Measurements from ENCODE around the gene KLK3.
"Not testable (repeated sequence)": the region's sequence is repeated elsewhere in the genome, so short reads cannot be mapped to it uniquely, and the experiment has no call there.

The KLK3 gene

DNA sequence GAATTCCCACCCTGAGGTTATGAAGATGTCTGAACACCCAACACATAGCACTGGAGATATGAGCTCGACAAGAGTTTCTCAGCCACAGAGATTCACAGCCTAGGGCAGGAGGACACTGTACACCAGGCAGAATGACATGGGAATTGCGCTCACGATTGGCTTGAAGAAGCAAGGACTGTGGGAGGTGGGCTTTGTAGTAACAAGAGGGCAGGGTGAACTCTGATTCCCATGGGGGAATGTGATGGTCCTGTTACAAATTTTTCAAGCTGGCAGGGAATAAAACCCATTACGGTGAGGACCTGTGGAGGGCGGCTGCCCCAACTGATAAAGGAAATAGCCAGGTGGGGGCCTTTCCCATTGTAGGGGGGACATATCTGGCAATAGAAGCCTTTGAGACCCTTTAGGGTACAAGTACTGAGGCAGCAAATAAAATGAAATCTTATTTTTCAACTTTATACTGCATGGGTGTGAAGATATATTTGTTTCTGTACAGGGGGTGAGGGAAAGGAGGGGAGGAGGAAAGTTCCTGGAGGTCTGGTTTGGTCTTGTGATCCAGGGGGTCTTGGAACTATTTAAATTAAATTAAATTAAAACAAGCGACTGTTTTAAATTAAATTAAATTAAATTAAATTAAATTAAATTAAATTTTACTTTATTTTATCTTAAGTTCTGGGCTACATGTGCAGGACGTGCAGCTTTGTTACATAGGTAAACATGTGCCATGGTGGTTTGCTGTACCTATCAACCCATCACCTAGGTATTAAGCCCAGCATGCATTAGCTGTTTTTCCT lies 7.0 kb downstream of the KLK3 start:
- DNase-seq (ENCODE audit: low read depth in 2 of 3, low spot score in 2 of 3): no peak

DNA sequence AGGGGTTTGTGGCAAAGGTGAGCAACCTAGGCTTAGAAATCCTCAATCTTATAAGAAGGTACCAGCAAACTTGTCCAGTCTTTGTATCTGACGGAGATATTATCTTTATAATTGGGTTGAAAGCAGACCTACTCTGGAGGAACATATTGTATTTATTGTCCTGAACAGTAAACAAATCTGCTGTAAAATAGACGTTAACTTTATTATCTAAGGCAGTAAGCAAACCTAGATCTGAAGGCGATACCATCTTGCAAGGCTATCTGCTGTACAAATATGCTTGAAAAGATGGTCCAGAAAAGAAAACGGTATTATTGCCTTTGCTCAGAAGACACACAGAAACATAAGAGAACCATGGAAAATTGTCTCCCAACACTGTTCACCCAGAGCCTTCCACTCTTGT lies 14.8 kb downstream of the KLK3 start:
- DNase-seq (ENCODE audit: low read depth in 2 of 3, low spot score in 2 of 3): no peak

DNA sequence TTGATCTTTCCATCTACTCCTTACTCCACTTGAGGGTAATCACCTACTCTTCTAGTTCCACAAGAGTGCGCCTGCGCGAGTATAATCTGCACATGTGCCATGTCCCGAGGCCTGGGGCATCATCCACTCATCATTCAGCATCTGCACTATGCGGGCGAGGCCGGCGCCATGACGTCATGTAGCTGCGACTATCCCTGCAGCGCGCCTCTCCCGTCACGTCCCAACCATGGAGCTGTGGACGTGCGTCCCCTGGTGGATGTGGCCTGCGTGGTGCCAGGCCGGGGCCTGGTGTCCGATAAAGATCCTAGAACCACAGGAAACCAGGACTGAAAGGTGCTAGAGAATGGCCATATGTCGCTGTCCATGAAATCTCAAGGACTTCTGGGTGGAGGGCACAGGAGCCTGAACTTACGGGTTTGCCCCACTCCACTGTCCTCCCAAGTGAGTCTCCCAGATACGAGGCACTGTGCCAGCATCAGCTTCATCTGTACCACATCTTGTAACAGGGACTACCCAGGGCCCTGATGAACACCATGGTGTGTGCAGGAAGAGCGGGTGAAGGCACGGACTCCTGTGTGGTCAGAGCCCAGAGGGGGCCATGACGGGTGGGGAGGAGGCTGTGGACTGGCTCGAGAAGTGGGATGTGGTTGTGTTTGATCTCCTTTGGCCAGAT lies 15.8 kb downstream of the KLK3 start:
- no peak for DNase-seq (ENCODE audit: low read depth in 2 of 3, low spot score in 2 of 3)

DNA sequence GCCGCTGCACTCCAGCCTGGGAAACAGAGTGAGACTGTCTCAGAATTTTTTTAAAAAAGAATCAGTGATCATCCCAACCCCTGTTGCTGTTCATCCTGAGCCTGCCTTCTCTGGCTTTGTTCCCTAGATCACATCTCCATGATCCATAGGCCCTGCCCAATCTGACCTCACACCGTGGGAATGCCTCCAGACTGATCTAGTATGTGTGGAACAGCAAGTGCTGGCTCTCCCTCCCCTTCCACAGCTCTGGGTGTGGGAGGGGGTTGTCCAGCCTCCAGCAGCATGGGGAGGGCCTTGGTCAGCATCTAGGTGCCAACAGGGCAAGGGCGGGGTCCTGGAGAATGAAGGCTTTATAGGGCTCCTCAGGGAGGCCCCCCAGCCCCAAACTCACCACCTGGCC lies 18.3 kb downstream of the KLK3 start, which contains the start of gene KLK2:
Gene KLK2, plus strand, starts transcription at position 384 of the 400 bp plus-strand sequence. CDS start 35 bp downstream, outside the sequence.
- DNase-seq (ENCODE audit: low read depth in 2 of 3, low spot score in 2 of 3): no peak

DNA sequence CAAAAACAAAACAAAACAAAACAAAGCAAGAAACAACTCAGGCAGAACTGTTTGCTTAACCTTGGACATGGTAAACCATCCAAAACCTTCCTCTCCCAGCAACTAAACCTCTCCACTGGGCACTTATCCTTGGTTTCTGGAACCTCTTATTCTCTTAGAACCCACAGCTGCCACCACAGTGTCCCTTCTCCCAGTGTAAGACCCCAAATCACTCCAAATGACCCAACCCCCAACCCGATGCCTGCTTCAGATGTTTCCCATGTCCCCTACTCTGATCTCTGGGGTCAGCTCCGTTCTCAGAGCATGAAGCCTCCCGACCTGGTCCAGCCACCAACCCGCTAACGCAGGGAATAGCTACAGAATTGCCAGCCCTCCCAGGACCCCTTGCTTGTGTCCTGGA lies 19.5 kb downstream of the KLK3 start:
- DNase-seq (ENCODE audit: low read depth in 2 of 3, low spot score in 2 of 3): no peak

DNA sequence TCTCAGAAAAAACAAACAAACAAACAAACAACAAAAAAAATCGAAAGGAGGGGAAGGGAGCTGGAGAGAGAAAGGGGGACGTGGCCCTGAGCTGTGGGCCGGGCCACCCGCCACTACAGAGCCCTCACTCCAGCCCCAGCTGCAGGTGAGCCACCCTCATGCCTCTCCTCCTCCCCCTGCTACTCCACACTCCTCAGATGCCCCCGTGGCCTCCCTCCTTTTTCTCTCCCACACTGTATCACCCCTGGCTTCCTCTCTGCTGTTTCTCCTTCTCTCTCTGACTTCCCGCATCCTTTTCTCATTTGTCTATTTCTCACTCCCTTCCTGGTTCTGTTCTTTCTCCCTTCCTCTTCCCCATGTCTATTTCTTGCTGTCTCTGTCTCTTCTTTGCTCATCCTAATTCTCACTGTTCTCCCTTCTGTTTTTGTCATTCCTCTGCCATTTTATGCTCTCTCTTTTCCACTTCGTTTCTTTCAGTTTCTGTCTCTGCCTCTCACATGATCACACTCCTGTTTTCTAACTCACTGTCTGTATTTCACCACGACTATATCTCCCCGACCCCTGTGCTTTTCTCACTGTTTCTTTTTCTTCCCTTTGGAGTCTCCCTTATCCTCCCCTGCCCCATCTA lies 21.2 kb downstream of the KLK3 start:
- no peak for DNase-seq (ENCODE audit: low read depth in 2 of 3, low spot score in 2 of 3)

DNA sequence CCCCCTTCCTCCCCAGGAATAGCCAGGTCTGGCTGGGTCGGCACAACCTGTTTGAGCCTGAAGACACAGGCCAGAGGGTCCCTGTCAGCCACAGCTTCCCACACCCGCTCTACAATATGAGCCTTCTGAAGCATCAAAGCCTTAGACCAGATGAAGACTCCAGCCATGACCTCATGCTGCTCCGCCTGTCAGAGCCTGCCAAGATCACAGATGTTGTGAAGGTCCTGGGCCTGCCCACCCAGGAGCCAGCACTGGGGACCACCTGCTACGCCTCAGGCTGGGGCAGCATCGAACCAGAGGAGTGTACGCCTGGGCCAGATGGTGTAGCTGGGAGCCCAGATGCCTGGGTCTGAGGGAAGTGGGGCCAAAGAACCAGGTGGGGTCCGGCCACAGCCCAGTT lies 21.7 kb downstream of the KLK3 start:
- no peak for DNase-seq (ENCODE audit: low read depth in 2 of 3, low spot score in 2 of 3)

DNA sequence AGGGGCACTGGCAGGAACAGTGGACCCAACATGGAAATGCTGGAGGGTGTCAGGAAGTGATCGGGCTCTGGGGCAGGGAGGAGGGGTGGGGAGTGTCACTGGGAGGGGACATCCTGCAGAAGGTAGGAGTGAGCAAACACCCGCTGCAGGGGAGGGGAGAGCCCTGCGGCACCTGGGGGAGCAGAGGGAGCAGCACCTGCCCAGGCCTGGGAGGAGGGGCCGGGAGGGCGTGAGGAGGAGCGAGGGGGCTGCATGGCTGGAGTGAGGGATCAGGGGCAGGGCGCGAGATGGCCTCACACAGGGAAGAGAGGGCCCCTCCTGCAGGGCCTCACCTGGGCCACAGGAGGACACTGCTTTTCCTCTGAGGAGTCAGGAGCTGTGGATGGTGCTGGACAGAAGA lies 22.6 kb downstream of the KLK3 start:
- no peak for DNase-seq (ENCODE audit: low read depth in 2 of 3, low spot score in 2 of 3)

DNA sequence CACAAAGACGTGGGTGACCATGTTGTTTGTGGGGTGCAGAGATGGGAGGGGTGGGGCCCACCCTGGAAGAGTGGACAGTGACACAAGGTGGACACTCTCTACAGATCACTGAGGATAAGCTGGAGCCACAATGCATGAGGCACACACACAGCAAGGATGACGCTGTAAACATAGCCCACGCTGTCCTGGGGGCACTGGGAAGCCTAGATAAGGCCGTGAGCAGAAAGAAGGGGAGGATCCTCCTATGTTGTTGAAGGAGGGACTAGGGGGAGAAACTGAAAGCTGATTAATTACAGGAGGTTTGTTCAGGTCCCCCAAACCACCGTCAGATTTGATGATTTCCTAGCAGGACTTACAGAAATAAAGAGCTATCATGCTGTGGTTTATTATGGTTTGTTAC lies 24.1 kb downstream of the KLK3 start:
- no peak for DNase-seq (ENCODE audit: low read depth in 2 of 3, low spot score in 2 of 3)

DNA sequence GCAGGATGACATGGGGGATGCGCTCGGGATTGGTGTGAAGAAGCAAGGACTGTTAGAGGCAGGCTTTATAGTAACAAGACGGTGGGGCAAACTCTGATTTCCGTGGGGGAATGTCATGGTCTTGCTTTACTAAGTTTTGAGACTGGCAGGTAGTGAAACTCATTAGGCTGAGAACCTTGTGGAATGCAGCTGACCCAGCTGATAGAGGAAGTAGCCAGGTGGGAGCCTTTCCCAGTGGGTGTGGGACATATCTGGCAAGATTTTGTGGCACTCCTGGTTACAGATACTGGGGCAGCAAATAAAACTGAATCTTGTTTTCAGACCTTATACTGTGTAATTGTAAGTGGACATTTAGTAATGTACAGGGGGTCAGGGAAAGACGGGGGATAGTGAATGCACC lies 25.5 kb downstream of the KLK3 start:
- DNase-seq (ENCODE audit: low read depth in 2 of 3, low spot score in 2 of 3): no peak

DNA sequence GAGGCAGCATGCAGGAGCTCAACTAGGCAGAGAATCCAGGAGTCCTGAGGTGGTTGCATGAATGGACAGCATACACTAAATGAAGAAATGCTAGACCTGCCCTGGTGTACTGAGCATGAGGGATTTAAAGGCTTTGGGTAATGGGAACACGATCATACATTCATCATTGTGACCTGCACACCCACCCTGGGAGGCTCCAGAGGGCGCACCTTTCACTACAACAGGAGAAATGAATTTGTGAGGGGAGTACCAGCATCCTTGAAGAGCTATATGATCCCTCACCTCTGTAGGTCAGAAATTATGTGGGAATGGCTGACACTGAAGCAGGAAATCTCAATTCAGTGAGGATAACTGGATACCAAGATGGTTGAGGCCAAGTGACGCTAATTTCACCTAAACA lies 27.5 kb downstream of the KLK3 start:
- DNase-seq (ENCODE audit: low read depth in 2 of 3, low spot score in 2 of 3): no peak

DNA sequence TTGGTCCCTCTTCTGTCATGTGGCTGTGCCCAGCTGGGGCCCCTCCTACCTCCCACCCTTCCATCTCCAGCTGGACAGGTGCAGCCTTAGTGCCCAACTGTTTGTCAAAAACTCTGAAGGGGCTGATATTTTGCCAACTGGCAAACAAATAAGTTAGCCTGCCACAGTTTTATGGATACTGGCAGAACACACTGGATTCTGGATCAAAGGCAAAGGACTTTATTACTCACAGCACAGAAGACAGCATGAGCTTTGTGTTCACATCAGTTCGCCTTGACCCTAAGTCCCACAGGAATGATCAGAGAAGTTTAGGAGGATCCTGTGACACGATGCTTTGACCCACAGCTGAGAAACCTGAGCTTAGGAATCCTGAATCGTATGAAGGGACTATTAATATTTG lies 34.9 kb downstream of the KLK3 start:
- DNase-seq (ENCODE audit: low read depth in 2 of 3, low spot score in 2 of 3): no peak

DNA sequence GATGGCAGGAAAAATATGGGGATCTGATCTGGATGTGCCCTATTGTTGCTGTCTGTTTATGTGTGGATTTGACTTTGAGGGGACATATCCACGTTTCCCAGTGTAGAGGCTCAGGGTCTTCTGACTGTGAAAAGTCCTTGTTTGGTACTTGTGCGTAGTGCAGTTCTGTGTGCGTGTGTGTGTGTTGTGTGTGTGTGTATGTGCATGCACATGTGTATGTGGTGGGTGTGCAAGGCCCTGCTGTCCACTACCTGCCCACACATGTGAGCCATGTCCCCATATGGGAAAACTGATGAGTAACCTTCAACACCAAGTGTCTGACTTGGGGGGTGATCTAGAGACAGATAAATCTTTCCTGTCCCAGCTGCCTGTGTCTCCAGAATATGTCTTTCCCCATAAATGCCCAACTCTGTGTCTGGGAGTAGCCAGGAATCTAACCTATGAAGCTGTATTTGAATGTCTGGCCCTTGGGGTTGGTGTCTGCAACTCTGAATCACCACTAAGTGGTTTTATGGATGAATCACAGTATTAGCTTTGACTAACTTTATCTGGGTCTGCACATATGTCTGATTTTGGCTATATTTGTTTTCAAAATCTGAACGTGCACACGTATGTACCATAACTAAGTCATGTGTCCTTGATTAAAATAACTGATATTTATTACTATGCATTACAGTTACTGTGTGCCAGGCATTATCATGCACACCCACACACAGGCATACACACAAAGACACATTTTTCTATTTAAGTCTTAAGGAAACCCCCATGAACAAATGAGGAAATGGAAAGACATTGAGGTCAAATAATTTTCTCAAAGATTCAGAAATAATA lies 35.9 kb downstream of the KLK3 start:
- DNase-seq (ENCODE audit: low read depth in 2 of 3, low spot score in 2 of 3): no peak

DNA sequence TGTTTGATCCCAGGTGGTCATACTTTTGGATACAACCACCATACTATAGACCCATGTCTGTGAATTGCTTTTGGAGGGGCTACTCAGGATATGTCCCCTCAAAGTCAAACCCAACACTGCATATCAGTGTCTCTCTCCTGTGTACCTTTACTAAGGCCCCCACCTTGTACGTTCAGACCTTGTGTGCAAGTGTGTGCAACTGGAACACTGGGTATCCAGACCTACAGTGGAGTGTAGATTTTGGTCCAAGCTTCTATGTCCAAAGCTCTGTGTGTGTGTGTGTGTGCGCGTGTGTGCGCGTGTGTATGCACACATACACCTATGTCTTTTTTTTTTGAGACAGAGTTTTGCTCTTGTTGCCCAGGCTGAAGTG lies 36.5 kb downstream of the KLK3 start:
- no peak for DNase-seq (ENCODE audit: low read depth in 2 of 3, low spot score in 2 of 3)

DNA sequence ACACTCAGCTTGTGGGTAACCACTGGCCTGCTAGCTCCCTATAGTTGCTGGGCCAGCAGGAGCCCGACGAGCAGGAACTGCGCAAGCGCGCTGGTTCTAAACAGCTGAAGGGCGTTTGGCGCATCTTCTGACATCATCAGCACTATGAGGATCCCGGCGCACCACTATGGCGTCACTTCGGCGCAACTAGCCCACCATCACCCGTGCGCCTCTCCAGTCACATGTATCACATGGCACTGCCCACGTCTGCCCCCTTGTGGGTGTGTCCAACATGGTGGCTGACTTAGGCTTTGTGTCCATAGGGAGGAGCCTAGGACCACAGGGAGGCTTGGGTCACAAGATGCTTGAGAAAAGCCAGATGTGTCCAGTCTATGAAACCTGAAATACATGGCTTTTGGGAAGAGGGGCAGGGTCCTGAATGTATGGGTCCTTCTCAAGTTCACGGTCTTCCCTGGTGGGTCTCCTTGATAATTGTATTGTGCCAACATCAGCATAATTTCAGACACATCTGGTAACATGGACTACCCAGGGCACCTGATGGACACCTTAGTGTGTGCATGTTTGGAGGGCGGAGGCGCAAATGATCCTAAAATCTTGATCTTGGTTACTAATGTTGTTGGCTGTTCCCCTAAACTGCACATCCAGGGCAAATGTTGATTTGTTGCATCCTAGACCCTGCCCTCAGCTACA lies 38.5 kb downstream of the KLK3 start:
- no peak for DNase-seq (ENCODE audit: low read depth in 2 of 3, low spot score in 2 of 3)

DNA sequence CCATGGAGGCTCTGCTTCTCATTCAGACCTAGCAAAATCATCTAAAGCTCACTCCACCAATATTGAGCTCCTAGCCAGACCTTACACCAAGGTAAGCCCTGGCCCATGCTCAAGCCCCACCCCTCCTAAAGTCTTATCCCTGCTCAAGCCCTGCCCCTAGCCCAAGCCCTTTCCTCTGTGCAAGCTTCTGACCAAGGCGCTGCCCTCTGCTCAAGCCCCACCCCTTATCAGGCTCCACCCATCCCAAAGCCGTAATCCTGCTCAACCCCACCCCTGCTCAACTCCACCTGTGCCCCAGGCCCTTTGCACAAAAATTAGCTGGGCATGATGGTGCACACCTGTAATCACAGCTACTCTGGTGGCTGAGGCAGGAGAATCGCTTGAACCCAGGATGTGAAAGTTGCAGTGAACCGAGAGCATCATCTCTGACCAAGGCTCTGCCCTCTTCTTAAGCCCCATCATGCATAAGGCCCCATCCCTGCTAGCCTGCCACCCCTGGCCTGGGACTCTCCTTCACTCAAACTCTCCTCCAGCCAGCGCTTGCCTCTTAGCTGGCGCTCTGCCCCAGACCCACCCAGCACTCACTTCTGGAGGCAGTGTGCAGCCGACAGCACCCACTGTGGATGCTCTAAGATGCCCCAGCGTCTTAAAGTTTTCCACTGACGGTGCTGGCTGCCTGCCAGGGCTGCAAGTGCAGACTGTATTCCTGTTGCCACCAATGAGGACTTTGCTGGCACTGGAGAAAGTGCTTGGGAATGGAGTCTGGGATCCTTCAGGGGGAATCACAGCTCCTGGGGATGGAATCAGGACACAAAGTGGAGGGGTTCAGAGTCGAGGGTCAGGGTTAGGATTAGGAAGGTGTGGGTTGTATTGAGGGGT lies 40.0 kb downstream of the KLK3 start:
- no peak for DNase-seq (ENCODE audit: low read depth in 2 of 3, low spot score in 2 of 3)

DNA sequence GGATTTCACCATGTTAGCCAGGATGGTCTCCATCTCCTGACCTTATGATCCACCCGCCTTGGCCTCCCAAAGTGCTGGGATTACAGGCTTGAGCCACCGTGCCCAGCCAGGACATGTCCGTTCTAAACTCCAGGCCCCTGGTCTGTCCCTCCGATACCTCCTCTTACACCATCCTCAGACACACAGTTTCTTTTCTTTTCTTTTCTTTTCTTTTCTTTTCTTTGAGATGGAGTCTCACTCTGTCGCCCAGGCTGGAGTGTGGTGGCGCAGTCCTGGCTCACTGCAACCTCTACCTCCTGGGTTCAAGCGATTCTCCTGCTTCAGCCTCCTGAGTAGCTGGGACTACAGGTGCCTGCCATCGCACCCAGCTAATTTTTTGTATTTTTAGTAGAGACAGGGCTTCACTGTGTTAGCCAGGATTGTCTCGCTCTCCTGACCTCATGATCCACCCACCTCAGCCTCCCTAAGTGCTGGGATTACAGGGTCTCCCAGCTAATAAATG lies 41.4 kb downstream of the KLK3 start:
- DNase-seq (ENCODE audit: low read depth in 2 of 3, low spot score in 2 of 3): not testable (repeated sequence)

DNA sequence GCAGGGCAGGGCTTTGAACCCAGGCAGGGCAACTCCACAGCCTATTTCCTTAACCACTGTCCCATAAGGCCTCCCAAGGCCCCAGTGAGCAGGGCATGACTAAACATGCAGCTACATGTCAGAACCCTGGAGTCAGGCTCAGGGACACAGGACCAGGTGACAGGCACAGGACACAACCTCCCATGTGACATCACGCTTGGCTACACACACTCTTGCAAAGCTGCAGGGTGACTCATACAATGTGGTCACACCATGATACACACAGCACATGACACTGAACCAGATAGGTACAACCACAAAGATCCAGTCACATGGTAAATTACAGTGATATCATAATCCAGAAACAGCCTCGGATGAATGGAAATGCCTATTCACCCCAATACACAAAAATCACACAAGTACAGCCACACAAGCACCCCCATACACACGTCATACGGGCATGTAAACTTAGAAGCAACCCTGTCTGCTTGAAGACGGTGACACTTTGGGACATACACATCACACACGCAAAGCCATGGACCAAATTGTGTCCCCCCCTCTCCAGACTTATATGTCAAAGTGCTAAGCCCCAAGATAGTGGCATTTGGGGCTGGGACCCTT lies 42.0 kb downstream of the KLK3 start:
- DNase-seq (ENCODE audit: low read depth in 2 of 3, low spot score in 2 of 3): no peak

DNA sequence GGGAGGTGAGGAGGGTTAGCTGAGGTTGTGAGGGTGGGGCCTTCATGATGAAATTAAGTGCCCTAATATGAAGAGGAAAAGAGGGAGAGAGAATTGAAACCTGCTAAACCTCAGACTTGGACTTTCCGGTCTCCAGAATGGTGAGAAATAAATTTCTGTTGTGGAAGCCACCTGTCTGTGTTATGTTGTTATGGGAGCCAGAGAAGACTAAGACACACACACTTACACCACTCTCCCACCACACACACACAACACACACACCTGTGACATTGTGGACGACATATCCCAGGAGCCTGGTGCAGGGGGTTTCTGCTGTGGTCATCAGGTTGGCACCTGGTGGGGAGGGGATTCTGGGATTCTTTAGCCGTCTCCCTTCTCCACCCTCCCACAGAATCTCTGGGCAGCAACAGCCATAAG lies 42.5 kb downstream of the KLK3 start:
- DNase-seq (ENCODE audit: low read depth in 2 of 3, low spot score in 2 of 3): no peak
